Smooth muscle cell (in vitro differentiated cells): ENCODE measurements around the gene SCAF4. TPM values are rescaled to one million over a fixed set of nuclear protein-coding genes. Genes with fewer than 3 reads are reported as not detected.
"Not testable (repeated sequence)": the region's sequence is repeated elsewhere in the genome, so short reads cannot be mapped to it uniquely, and the experiment has no call there.

Experiments
- DNase-seq: peaks from one replicate; lab custom pipeline; 2025; ENCODE audit not compliant: unreplicated experiment; lab: John Stamatoyannopoulos, UW
- H2AFZ ChIP-seq: fragments of 200-600 bp; sonication (generic); 2 replicates; pipeline ENCODE4 v1.6.0; 2016; ENCODE audit warnings: antibody characterized with exemption, low read depth, mild to moderate bottlenecking
- H3F3A ChIP-seq: fragments of 200-600 bp; sonication (generic); 2 replicates; pipeline ENCODE4 v1.6.0; 2017; ENCODE audit warnings: antibody characterized with exemption, low read depth
- H3K27ac ChIP-seq: fragments of 200-600 bp; sonication (generic); 2 replicates; pipeline ENCODE4 v1.5.1; 2016; ENCODE audit warnings: low read depth, mild to moderate bottlenecking
- H3K27me3 ChIP-seq: fragments of 200-600 bp; sonication (generic); 2 replicates; pipeline ENCODE4 v1.6.1; 2016; ENCODE audit warnings: low read depth, mild to moderate bottlenecking
- H3K36me3 ChIP-seq: fragments of 200-600 bp; sonication (generic); 2 replicates; pipeline ENCODE4 v1.5.1; 2016; ENCODE audit warnings: low read depth
- H3K4me1 ChIP-seq: fragments of 200-600 bp; sonication (generic); 2 replicates; pipeline ENCODE4 v1.5.1; 2016; ENCODE audit warnings: low read depth
- H3K4me2 ChIP-seq: fragments of 200-600 bp; sonication (generic); 2 replicates; pipeline ENCODE4 v1.6.0; 2016; ENCODE audit warnings: mild to moderate bottlenecking
- H3K4me3 ChIP-seq: fragments of 200-600 bp; sonication (generic); 2 replicates; pipeline ENCODE4 v1.5.1; 2016; ENCODE audit warnings: mild to moderate bottlenecking
- H3K79me2 ChIP-seq: fragments of 200-600 bp; sonication (generic); 2 replicates; pipeline ENCODE4 v1.6.0; 2016; ENCODE audit warnings: low read depth, mild to moderate bottlenecking
- H3K9ac ChIP-seq: fragments of 200-600 bp; sonication (generic); 2 replicates; pipeline ENCODE4 v1.6.0; 2016; ENCODE audit warnings: low read depth
- H3K9me3 ChIP-seq: fragments of 200-600 bp; sonication (generic); replicated peaks from 2 replicates; pipeline ENCODE4 v1.5.1; 2016; ENCODE audit warnings: low read depth
- H4K20me1 ChIP-seq: fragments of 200-600 bp; sonication (generic); 2 replicates; pipeline ENCODE4 v1.6.0; 2016; ENCODE audit warnings: low read depth
- CTCF ChIP-seq: fragments of 200-600 bp; sonication (generic); IDR thresholded peaks from 2 replicates; pipeline ENCODE4 v1.5.1; 2017; ENCODE audit warnings: borderline replicate concordance, mild to moderate bottlenecking, antibody characterized with exemption; ENCODE audit not compliant: insufficient read depth, poor library complexity, severe bottlenecking
- WGBS: methylation state at CpG from one replicate; pipeline ENCODE4 v1.1.7; 2016; ENCODE audit warnings: low lambda C conversion rate; 5-methylcytosine and 5-hydroxymethylcytosine counted together
- polyA plus RNA-seq: library from polyadenylated mRNA; unstranded; fragments of >200 nt; fragmentation: Nextera tagmentation; extraction: Ambion mirVana; gene quantifications from 2 replicates; pipeline ENCODE4 v1.2.1, GENCODE V29; 2016
- total RNA-seq: library from RNA; depleted of rRNA; stranded (reverse); fragments of >200 nt; gene quantifications from 2 replicates; pipeline ENCODE4 v1.2.3, GENCODE V29; 2014

SCAF4 gene
- total and polyA plus RNA-seq, 2 experiments from 2014 or later = 8.7 to 21.8 TPM

- Histone ChIP-seq H3K36me3 (no peaks in the 10 kb centered on the region), H3K79me2 (peaks cover 14% of the 10 kb centered on the region), H3K4me3 (no peak overlapping the region), H3K4me2 (no peak overlapping the region), H3K9ac (no peak overlapping the region), H3K4me1 (peaks cover 11% of the 10 kb centered on the region), H3K27me3 (no peaks in the 10 kb centered on the region), H3K27ac (no peak overlapping the region), H4K20me1 (peaks cover 14% of the 10 kb centered on the region), H3K9me3 (no peaks in the 10 kb centered on the region), H2AFZ (no peak overlapping the region), H3F3A (no peaks in the 10 kb centered on the region)
- no peak for DNase-seq
- 83% methylated on average over 13 of the region's 13 CpGs for WGBS
- no peak for TF ChIP-seq CTCF
Observed at GRCh38 chr21:31656199-31657095, 75.5 kb downstream of the SCAF4 start.

- H2AFZ ChIP-seq, H3K79me2 ChIP-seq, H3K9me3 ChIP-seq, H3K4me3 ChIP-seq, H3K27me3 ChIP-seq, H3K27ac ChIP-seq, H3K4me2 ChIP-seq, H3F3A ChIP-seq, H3K4me1 ChIP-seq, H3K36me3 ChIP-seq, H3K9ac ChIP-seq, DNase-seq, H4K20me1 ChIP-seq: not testable (repeated sequence)
- WGBS = 91% methylated on average over 21 of the region's 21 CpGs
Observed at GRCh38 chr21:31654821-31655580, 76.9 kb downstream of the SCAF4 start.

GRCh38 chr21:31654340-31654739, 77.6 kb downstream of the SCAF4 start:
- WGBS = 96% methylated on average over 20 of the region's 20 CpGs
- DNase-seq = no peak
- Histone ChIP-seq H3K9ac (no peak overlapping the region), H2AFZ (no peak overlapping the region), H3K4me1 (no peaks in the 10 kb centered on the region), H3K27ac (no peak overlapping the region), H3K9me3 (no peaks in the 10 kb centered on the region), H4K20me1 (no peaks in the 10 kb centered on the region), H3K27me3 (no peaks in the 10 kb centered on the region), H3K36me3 (no peaks in the 10 kb centered on the region), H3K4me2 (no peak overlapping the region), H3F3A (no peaks in the 10 kb centered on the region), H3K4me3 (no peak overlapping the region), H3K79me2 (no peaks in the 10 kb centered on the region)
- TF ChIP-seq CTCF = no peak

GRCh38 chr21:31651491-31651890, 80.4 kb downstream of the SCAF4 start:
- WGBS = 79% methylated on average over 4 of the region's 4 CpGs
- not testable (repeated sequence) for H3K4me2 ChIP-seq, H3K36me3 ChIP-seq, H3K4me1 ChIP-seq, H3K79me2 ChIP-seq, H2AFZ ChIP-seq, H3F3A ChIP-seq, H3K27ac ChIP-seq, DNase-seq, H3K4me3 ChIP-seq, H3K9me3 ChIP-seq, H4K20me1 ChIP-seq, H3K27me3 ChIP-seq, H3K9ac ChIP-seq
